PC-3 (cell line): ENCODE data around the gene TNXB.

Experiments
- EZH2 ChIP-seq: fragments of 300-600 bp; sonication (generic); IDR thresholded peaks from one replicate; pipeline ENCODE4 v1.6.1; 2017; ENCODE audit warnings: antibody characterized with exemption, mild to moderate bottlenecking, low read length; ENCODE audit not compliant: unreplicated experiment
- EZH2phosphoT487 ChIP-seq: fragments of 300-600 bp; sonication (generic); IDR thresholded peaks from 2 replicates; pipeline ENCODE4 v1.6.1; 2018; ENCODE audit warnings: mild to moderate bottlenecking, antibody characterized with exemption, low read length, borderline replicate concordance
- TF ChIP-seq, protein P1 (sequence below): fragments of 300-600 bp; sonication (generic); conservative IDR thresholded peaks from 2 replicates; pipeline ENCODE4 v1.5.1; 2017; ENCODE audit warnings: antibody characterized with exemption, low read depth, mild to moderate bottlenecking, low read length

DNA sequence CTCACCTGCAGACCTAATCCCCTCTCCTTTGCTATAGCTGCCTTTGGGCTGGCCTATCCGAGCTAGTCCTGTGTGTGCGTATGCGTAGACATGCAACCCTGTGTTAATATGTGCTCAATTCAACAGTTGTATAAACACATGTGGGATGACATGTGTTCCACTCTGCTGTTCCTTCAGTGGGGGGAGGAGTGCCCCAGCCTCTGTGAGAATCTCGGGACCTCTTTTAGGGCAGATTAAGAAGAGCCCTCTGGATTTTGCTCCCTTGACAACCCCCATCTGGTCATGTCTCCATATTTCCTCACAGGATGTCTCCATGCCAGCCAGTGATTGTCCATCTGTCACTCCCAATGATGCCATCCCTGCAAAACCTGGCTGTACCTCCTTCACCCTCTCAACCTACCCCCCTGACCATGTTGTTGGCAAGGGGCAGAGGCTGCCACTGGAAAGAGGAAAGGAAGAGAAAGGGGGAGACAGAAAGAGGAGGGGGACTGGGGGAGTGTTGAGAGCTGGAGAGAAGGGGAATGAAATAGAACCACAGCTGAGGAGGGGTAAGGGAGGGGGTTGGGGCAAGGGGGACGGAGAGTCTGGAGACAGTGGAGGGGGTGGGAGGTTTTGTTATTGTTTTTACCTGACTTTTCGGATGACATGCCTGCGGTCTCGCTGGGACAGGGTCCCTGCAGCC lies 42.2 kb upstream of the TNXB start:
- TF ChIP-seq, protein P1, sequence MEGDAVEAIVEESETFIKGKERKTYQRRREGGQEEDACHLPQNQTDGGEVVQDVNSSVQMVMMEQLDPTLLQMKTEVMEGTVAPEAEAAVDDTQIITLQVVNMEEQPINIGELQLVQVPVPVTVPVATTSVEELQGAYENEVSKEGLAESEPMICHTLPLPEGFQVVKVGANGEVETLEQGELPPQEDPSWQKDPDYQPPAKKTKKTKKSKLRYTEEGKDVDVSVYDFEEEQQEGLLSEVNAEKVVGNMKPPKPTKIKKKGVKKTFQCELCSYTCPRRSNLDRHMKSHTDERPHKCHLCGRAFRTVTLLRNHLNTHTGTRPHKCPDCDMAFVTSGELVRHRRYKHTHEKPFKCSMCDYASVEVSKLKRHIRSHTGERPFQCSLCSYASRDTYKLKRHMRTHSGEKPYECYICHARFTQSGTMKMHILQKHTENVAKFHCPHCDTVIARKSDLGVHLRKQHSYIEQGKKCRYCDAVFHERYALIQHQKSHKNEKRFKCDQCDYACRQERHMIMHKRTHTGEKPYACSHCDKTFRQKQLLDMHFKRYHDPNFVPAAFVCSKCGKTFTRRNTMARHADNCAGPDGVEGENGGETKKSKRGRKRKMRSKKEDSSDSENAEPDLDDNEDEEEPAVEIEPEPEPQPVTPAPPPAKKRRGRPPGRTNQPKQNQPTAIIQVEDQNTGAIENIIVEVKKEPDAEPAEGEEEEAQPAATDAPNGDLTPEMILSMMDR, result no peak
- TF ChIP-seq EZH2 (no peak), EZH2phosphoT487 (no peak)
